Upper lobe of right lung (tissue), 1 donor: ENCODE results near the gene ZMAT5. TPM values are rescaled to one million over a fixed set of nuclear protein-coding genes. Genes with fewer than 3 reads are reported as not detected.

Experiments
- ATAC-seq: fragments of 200-7000 bp; cut with Tn5 transposase; one replicate; pipeline ENCODE4 v1.9.1; 2020; ENCODE audit warnings: mild to moderate bottlenecking, moderate library complexity
- DNase-seq: peaks from one replicate; pipeline ENCODE4 v3.0.0-alpha.2; 2020
- H3K27ac ChIP-seq: fragments of 200-600 bp; one replicate; pipeline ENCODE4 v1.8.0; 2022
- H3K27me3 ChIP-seq: fragments of 200-600 bp; one replicate; pipeline ENCODE4 v1.8.0; 2022; ENCODE audit warnings: mild to moderate bottlenecking
- H3K36me3 ChIP-seq: fragments of 200-600 bp; one replicate; pipeline ENCODE4 v1.8.0; 2022
- H3K4me1 ChIP-seq: fragments of 200-600 bp; one replicate; pipeline ENCODE4 v1.8.0; 2022
- H3K4me3 ChIP-seq: fragments of 200-600 bp; one replicate; pipeline ENCODE4 v1.8.0; 2022; ENCODE audit warnings: mild to moderate bottlenecking
- H3K9me3 ChIP-seq: fragments of 200-600 bp; one replicate; pipeline ENCODE4 v1.8.0; 2022
- intact Hi-C: fragments of 100-400 bp; cut with DNase I; formaldehyde crosslinking; loops from one replicate; pipeline ENCODE4 v1.11.0; 2022
- total RNA-seq: library from RNA; stranded (reverse); fragmentation: NEBNext Ultra II Directional; extraction: Animal tissue kit (Norgen Biotek cat#: 25700); gene quantifications from one replicate; pipeline ENCODE4 v1.2.1, GENCODE V29; 2021
- TF ChIP-seq, protein P1 (sequence below): fragments of 200-600 bp; IDR thresholded peaks from one replicate; pipeline ENCODE4 v1.8.0; 2022; ENCODE audit warnings: antibody characterized with exemption
- donor health status: DM: no; HTN: yes; CAD: no; lungs with severe emphysema.

ZMAT5 gene
- total RNA-seq, 1 donor from 2014 or later: 16.8 TPM

DNA sequence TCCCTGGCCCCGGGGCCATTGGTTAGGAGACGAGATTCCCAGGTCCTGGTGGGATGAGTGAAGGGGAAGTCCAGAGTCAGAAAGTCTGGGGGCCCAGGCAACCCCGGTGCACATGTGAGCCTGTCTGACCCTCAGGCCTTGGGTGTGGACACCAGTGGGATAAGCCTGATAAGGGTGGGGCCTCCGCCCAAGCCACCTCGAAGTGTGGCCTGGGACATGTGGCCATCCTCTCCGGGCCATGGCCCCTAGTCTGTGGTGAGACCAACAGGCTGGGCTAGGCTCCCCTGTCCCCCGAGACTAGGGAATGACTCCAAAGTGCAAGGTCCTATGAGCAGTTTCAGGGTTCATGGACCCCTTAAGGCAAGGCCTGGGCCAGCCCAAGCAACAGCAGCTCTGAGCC lies 40.7 kb downstream of the ZMAT5 start:
- no peak for DNase-seq
- intact Hi-C loops: no loop called here
- peaks cover 16% of the 10 kb centered on the region for H3K27me3 ChIP-seq
- ATAC-seq: no peak
- TF ChIP-seq, protein P1, sequence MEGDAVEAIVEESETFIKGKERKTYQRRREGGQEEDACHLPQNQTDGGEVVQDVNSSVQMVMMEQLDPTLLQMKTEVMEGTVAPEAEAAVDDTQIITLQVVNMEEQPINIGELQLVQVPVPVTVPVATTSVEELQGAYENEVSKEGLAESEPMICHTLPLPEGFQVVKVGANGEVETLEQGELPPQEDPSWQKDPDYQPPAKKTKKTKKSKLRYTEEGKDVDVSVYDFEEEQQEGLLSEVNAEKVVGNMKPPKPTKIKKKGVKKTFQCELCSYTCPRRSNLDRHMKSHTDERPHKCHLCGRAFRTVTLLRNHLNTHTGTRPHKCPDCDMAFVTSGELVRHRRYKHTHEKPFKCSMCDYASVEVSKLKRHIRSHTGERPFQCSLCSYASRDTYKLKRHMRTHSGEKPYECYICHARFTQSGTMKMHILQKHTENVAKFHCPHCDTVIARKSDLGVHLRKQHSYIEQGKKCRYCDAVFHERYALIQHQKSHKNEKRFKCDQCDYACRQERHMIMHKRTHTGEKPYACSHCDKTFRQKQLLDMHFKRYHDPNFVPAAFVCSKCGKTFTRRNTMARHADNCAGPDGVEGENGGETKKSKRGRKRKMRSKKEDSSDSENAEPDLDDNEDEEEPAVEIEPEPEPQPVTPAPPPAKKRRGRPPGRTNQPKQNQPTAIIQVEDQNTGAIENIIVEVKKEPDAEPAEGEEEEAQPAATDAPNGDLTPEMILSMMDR: no peak
- H3K36me3 ChIP-seq: peaks cover under 1% of the 10 kb centered on the region
- H3K4me1 ChIP-seq: no peaks in the 10 kb centered on the region
- no peak overlapping the region for H3K4me3 ChIP-seq
- H3K27ac ChIP-seq: no peak overlapping the region
- H3K9me3 ChIP-seq: no peaks in the 10 kb centered on the region

DNA sequence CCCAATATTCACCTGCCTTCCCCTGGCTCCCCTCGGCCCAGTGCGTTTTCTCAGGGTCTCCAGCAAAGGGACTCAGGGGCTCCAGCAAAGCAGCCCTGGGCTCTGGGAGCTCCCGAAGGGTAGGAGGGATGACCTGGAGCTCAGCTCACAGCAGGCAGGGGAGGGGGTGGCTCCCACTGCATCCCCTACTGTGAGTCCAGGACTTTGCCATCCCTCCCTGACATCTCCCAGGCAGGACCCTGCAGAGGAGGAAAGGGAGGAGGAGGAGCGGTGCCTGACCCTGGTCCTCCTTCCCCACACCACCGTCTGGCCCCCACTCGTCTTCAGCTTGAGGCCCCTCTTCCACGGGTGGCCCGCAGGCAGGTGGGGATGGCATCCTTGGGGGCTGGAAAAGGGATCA lies 42.0 kb downstream of the ZMAT5 start:
- no peaks in the 10 kb centered on the region for H3K9me3 ChIP-seq
- H3K4me3 ChIP-seq: no peak overlapping the region
- no peaks in the 10 kb centered on the region for H3K36me3 ChIP-seq
- TF ChIP-seq, protein P1: no peak
- peaks cover 24% of the 10 kb centered on the region for H3K27me3 ChIP-seq
- no peak for DNase-seq
- no peak for ATAC-seq
- intact Hi-C loops: no loop called here
- no peak overlapping the region for H3K27ac ChIP-seq
- no peaks in the 10 kb centered on the region for H3K4me1 ChIP-seq

DNA sequence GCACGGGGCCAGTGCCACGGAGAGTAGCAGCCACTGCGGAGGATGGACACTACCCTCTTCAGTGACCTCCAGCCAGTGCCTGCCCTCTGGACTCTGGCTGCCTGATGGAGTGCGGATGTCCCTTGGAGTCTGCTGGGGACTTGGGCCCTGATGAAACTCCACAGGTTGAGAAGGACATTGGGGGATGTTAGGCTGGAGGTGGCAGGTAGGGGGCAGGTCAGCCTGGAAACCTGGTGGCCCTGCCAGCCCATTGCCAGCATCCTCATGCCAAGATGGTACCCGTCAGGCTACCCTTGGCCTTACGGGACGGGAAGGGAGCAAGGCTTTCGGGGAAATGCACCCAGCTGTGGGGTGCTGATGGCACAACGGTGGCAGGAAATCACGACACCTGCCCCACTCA lies 43.0 kb downstream of the ZMAT5 start:
- DNase-seq (no peak), ATAC-seq (no peak)
- Histone ChIP-seq H3K4me3 (no peak overlapping the region), H3K36me3 (no peaks in the 10 kb centered on the region), H3K27ac (no peak overlapping the region), H3K4me1 (no peaks in the 10 kb centered on the region), H3K9me3 (no peaks in the 10 kb centered on the region), H3K27me3 (peaks cover 33% of the 10 kb centered on the region)
- TF ChIP-seq, protein P1: no peak
- intact Hi-C loops: no loop called here

DNA sequence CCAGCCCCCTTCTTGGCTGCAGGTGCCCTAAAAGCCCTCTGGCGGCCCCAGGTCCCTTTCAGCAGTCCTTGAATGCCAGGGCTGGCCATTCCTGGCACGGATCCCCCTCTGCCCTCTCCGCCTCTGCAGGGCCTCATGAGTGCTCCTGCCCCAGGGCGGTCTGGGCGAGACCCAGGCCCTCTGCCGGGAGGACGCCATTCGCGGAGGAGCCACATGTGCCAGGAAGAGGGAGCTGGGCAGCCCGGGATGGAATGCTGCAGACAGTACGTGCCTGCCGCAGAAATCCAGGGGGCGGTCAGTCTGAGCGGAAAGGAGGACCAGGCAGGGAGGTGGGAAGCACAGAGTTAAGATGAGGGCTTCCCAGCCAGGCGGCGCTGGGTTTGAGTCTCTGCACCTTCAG lies 44.2 kb downstream of the ZMAT5 start:
- ATAC-seq (no peak), DNase-seq (peak; percentile 62)
- H3K4me3 ChIP-seq: no peak overlapping the region
- H3K9me3 ChIP-seq: no peaks in the 10 kb centered on the region
- TF ChIP-seq, protein P1: no peak
- no peaks in the 10 kb centered on the region for H3K4me1 ChIP-seq
- intact Hi-C loops: no loop called here
- no peak overlapping the region for H3K27ac ChIP-seq
- no peaks in the 10 kb centered on the region for H3K36me3 ChIP-seq
- H3K27me3 ChIP-seq: peaks cover 44% of the 10 kb centered on the region

DNA sequence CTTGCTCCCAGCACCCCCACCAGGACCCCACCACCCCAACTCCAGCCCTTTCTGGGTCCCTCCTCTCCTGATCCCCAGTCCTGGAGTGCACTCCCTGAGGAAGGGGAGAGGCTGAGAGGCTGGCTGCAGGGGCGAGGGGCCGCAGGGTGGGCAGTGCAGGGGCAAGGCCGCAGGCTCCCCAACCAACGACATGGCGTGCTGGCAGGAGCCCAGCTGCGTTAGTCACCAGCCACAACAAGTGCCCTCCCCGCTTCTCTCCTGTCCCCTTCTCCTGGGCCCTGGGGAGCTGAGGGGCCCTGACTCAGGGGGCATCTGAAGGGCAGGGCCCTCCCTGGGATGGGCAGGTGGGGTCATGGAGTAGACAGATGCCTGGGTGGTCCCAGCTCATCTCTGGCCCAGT lies 44.7 kb downstream of the ZMAT5 start:
- ATAC-seq (no peak), DNase-seq (no peak)
- Histone ChIP-seq H3K36me3 (no peaks in the 10 kb centered on the region), H3K9me3 (no peaks in the 10 kb centered on the region), H3K27me3 (peaks cover 44% of the 10 kb centered on the region), H3K4me1 (no peaks in the 10 kb centered on the region), H3K4me3 (no peak overlapping the region), H3K27ac (no peak overlapping the region)
- intact Hi-C loops: no loop called here
- TF ChIP-seq, protein P1: no peak

DNA sequence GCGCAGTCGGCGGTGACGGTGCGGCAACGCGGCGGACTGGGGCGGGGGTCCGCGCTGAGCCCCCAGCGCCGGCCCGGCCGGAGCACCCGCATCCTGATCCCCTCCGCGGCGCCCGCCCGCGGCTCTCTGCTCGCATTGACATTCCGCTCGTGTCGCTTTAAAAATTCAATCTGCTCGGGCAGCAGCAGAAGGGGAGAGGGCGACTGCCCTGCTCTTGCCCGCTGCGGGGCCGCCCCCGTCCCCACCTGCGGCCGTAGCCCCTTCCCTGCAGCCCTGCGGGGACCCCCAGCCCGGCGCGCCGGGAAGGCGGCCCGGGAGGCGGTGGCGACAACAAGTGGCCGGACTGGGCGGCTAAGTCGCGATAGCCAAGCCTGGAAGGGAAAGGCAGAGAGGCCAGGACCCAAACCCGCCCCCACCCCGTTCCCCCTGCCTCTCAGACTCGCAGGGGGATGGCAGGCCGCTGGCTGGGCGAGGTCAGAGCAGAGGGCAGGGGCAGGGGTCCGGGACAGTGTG lies 45.9 kb downstream of the ZMAT5 start:
- intact Hi-C loops: no loop called here
- no peak for DNase-seq
- H3K4me1 ChIP-seq: no peaks in the 10 kb centered on the region
- ATAC-seq: no peak
- H3K27ac ChIP-seq: no peak overlapping the region
- no peak overlapping the region for H3K4me3 ChIP-seq
- H3K9me3 ChIP-seq: no peaks in the 10 kb centered on the region
- H3K27me3 ChIP-seq: peaks cover 44% of the 10 kb centered on the region
- H3K36me3 ChIP-seq: no peaks in the 10 kb centered on the region
- TF ChIP-seq, protein P1: no peak
